Measurements from ENCODE around the gene ANKS6. TPM values are rescaled to one million over a fixed set of nuclear protein-coding genes. Genes with fewer than 3 reads are reported as not detected.
A peak's percentile ranks its signal among the peaks of the same experiment; 100 is the strongest.

Gene ANKS6
- total RNA-seq, 1 donor from 2014 or later, result 16.6 TPM

DNA sequence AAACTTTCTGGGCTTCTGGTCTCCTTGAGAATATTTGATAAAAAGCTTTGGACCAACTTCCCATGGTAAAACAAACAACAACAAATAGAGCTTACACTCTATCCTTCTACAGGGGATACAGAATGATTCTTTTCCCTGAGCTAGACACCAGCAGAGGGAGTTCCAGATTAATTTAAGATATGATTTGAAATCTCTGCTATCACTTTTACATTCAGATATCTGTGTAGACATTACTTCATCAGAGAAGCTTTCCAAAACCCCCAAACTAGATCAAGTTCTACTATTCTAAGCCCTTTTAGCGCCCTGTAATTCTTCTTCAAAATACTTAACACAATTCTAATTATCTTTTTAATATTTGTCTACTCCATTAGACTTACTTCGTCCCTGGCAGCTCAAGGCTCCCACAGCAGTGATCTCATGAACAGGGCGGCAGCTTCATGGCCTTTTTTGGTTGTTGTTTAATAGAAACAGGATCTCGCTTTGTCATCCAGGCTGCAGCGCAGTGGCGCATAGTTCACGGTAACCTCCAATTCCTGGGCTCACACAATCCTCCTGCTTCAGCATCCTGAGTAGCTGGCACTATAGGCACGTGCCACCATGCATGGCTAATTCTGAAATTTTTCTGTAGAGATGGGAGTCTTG is 10.2 kb upstream of the ANKS6 start:
- no peak for DNase-seq (ENCODE audit: extremely low spot score, unreplicated experiment)
- TF ChIP-seq, protein P1, sequence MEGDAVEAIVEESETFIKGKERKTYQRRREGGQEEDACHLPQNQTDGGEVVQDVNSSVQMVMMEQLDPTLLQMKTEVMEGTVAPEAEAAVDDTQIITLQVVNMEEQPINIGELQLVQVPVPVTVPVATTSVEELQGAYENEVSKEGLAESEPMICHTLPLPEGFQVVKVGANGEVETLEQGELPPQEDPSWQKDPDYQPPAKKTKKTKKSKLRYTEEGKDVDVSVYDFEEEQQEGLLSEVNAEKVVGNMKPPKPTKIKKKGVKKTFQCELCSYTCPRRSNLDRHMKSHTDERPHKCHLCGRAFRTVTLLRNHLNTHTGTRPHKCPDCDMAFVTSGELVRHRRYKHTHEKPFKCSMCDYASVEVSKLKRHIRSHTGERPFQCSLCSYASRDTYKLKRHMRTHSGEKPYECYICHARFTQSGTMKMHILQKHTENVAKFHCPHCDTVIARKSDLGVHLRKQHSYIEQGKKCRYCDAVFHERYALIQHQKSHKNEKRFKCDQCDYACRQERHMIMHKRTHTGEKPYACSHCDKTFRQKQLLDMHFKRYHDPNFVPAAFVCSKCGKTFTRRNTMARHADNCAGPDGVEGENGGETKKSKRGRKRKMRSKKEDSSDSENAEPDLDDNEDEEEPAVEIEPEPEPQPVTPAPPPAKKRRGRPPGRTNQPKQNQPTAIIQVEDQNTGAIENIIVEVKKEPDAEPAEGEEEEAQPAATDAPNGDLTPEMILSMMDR (IDR thresholded peaks at IDR 0.05), result peak; percentile 46
- Mint-ChIP-seq H3K4me1 (ENCODE audit: unreplicated experiment) (peaks cover 10% of the 10 kb centered on the region), H3K27me3 (ENCODE audit: unreplicated experiment) (peaks cover 75% of the 10 kb centered on the region), H3K9me3 (ENCODE audit: unreplicated experiment) (no peaks in the 10 kb centered on the region), H3K36me3 (ENCODE audit: unreplicated experiment) (no peaks in the 10 kb centered on the region), H3K4me3 (ENCODE audit: unreplicated experiment) (peak overlapping the region; percentile 64), H3K27ac (ENCODE audit: unreplicated experiment) (no peak overlapping the region)

DNA sequence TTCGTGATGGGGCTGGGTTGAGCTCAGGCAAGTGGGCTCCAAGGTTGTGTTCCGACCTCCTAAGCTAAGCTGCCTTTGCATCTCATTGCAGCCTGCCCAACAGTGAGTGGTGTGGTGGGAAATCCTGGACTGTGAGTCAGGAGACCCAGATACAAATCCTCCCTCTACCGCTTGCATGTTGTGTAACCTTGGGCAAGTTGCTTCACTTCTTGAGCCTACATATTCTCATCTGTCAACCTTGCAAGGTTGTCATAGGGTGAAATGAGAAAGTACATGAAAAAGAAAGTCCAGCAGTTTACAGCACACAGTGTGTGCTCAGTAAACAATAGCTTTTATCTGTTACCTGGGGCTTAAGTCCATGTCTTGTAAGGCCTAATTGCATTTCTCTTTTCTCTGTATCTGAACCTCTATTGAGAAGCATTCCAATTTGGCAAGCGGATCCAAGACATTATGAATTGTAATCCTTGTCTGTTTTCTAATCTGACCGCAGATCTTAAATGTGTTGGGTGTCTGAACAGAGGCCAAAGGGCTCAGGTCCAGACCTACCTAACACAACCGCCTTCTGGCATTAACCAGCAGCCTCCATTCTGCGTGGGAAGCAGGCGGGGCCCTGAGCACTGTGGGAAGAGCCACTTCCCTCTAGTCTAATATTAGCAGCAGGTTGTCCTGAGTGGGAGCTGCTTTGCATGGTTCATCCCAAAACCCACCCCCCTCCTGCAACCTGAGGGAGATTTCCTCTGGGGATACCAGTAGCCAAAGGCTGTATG is 9.3 kb upstream of the ANKS6 start:
- Mint-ChIP-seq H3K4me1 (ENCODE audit: unreplicated experiment) (peaks cover 10% of the 10 kb centered on the region), H3K27me3 (ENCODE audit: unreplicated experiment) (peaks cover 70% of the 10 kb centered on the region), H3K27ac (ENCODE audit: unreplicated experiment) (peak overlapping the region; percentile 7), H3K4me3 (ENCODE audit: unreplicated experiment) (no peak overlapping the region), H3K9me3 (ENCODE audit: unreplicated experiment) (no peaks in the 10 kb centered on the region), H3K36me3 (ENCODE audit: unreplicated experiment) (no peaks in the 10 kb centered on the region)
- no peak for DNase-seq (ENCODE audit: extremely low spot score, unreplicated experiment)
- TF ChIP-seq, protein P1 (IDR thresholded peaks at IDR 0.05), result no peak

DNA sequence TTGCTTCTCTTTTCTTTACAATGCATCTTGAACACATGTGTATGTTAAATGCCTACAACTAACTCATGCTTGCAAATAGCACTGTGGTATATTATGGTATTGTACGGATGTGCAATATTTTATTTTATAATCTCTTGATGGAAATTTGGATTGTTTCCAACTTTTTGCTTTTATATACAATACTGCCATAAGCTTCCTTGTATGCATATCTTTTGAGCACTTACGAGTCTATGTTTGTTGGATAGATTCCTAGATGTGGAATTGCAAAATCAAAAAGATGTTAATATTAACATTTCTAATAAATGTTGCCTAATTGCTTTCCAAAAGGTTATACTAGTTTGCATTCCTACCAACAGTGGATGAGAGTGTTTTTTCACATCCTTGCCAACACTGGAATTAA is 7.7 kb upstream of the ANKS6 start:
- Mint-ChIP-seq H3K27ac (ENCODE audit: unreplicated experiment) (no peak overlapping the region), H3K4me3 (ENCODE audit: unreplicated experiment) (no peak overlapping the region), H3K4me1 (ENCODE audit: unreplicated experiment) (peaks cover 10% of the 10 kb centered on the region), H3K36me3 (ENCODE audit: unreplicated experiment) (no peaks in the 10 kb centered on the region), H3K27me3 (ENCODE audit: unreplicated experiment) (peaks cover 57% of the 10 kb centered on the region), H3K9me3 (ENCODE audit: unreplicated experiment) (peaks cover under 1% of the 10 kb centered on the region)
- TF ChIP-seq, protein P1 (IDR thresholded peaks at IDR 0.05), result no peak
- no peak for DNase-seq (ENCODE audit: extremely low spot score, unreplicated experiment)

DNA sequence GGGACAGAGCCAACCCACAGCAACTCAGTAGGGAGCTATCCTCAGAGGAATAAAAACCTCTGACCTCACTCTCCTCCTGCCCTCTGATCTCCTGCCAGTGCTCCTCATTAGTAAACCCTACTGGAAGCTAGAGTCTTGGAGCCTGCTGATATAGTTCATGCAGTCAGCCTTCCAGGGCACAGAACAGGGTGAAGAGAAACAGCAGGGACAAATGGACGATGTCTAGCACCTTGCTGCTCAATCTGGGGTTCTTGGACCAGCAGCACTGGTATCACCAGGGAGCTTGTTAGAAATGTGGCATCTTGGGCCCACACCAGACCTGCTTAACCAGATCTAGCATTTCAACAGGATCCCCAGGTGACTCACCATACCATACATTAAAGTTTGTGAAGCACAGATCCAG is 5.6 kb upstream of the ANKS6 start:
- Mint-ChIP-seq H3K27me3 (ENCODE audit: unreplicated experiment) (peaks cover 43% of the 10 kb centered on the region), H3K4me3 (ENCODE audit: unreplicated experiment) (no peak overlapping the region), H3K9me3 (ENCODE audit: unreplicated experiment) (peaks cover 15% of the 10 kb centered on the region), H3K36me3 (ENCODE audit: unreplicated experiment) (no peaks in the 10 kb centered on the region), H3K27ac (ENCODE audit: unreplicated experiment) (no peak overlapping the region), H3K4me1 (ENCODE audit: unreplicated experiment) (peaks cover 2% of the 10 kb centered on the region)
- DNase-seq (ENCODE audit: extremely low spot score, unreplicated experiment), result no peak
- TF ChIP-seq, protein P1 (IDR thresholded peaks at IDR 0.05), result no peak

DNA sequence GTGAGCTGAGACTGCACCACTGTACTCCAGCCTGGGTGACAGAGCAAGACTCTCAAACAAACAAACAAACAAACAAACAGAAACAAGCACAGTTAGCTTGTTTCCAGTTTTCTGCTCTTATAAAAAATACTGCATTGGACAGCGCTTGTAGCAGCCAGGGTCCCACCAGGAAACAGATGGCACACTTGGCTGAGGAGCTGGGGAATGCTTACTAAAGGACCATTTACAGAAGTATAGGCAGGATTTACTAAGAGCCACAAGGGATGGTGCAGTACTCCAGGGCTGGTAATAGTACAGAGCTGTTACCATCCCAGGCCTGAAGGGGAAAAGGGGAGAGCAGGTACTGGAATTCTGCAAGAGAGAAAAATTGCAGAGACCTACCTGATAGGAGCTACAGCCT is 5.2 kb upstream of the ANKS6 start:
- TF ChIP-seq, protein P1 (IDR thresholded peaks at IDR 0.05), result no peak
- Mint-ChIP-seq H3K36me3 (ENCODE audit: unreplicated experiment) (no peaks in the 10 kb centered on the region), H3K4me1 (ENCODE audit: unreplicated experiment) (peaks cover 6% of the 10 kb centered on the region), H3K4me3 (ENCODE audit: unreplicated experiment) (no peak overlapping the region), H3K27me3 (ENCODE audit: unreplicated experiment) (peaks cover 38% of the 10 kb centered on the region), H3K27ac (ENCODE audit: unreplicated experiment) (no peak overlapping the region), H3K9me3 (ENCODE audit: unreplicated experiment) (peaks cover 15% of the 10 kb centered on the region)
- no peak for DNase-seq (ENCODE audit: extremely low spot score, unreplicated experiment)
